B cell (primary cell): ENCODE data around the gene PACRG.

Experiments used
- EZH2 ChIP-seq: IDR thresholded peaks from 2 replicates; pipeline ENCODE4 v1.6.1; 2012; ENCODE audit warnings: borderline replicate concordance, low read depth, mild to moderate bottlenecking, moderate library complexity, low read length; ENCODE audit not compliant: insufficient read depth, poor library complexity, severe bottlenecking
- TF ChIP-seq, protein P1 (sequence below): fragments of 200-600 bp; IDR thresholded peaks from one replicate; pipeline ENCODE4 v1.8.0; 2022; ENCODE audit warnings: antibody characterized with exemption, mild to moderate bottlenecking

DNA sequence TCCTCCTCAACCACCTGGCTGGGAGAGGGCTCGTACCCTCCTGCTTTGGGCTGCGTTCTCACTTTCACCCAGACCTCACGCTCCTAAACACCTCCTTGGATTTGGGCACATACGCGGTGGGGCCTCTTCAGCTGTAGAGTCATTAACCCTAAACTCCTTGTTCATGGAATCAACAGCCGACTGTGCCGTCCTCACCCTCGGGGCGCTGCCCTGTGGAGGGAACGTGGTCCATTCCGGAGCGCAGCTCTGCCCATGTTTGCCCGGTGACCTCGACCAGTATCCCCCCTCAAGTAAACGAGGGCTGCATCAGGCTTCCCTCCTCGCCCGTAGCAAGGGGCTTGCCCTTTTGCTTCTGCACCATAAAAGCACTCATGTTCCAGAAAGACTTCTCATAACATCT lies 512.8 kb downstream of the PACRG start:
- TF ChIP-seq, protein P1, sequence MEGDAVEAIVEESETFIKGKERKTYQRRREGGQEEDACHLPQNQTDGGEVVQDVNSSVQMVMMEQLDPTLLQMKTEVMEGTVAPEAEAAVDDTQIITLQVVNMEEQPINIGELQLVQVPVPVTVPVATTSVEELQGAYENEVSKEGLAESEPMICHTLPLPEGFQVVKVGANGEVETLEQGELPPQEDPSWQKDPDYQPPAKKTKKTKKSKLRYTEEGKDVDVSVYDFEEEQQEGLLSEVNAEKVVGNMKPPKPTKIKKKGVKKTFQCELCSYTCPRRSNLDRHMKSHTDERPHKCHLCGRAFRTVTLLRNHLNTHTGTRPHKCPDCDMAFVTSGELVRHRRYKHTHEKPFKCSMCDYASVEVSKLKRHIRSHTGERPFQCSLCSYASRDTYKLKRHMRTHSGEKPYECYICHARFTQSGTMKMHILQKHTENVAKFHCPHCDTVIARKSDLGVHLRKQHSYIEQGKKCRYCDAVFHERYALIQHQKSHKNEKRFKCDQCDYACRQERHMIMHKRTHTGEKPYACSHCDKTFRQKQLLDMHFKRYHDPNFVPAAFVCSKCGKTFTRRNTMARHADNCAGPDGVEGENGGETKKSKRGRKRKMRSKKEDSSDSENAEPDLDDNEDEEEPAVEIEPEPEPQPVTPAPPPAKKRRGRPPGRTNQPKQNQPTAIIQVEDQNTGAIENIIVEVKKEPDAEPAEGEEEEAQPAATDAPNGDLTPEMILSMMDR, result no peak
- TF ChIP-seq EZH2, result no peak
